Keratinocyte (primary cell): ENCODE measurements around the gene JAZF1. TPM values are rescaled to one million over a fixed set of nuclear protein-coding genes. Genes with fewer than 3 reads are reported as not detected.

Experiments used
- DNase-seq: peaks from one replicate; pipeline ENCODE4 v3.0.0-alpha.2; 2011; ENCODE audit warnings: low read depth, missing footprints, low spot score
- FAIRE-seq: peaks from 2 replicates; lab custom pipeline; 2011; peaks lifted over from hg19 to GRCh38; lab: Jason Lieb, UNC
- H2AFZ ChIP-seq: 2 replicates; pipeline ENCODE4 v1.6.0; 2012; ENCODE audit warnings: low read length, control low read depth, inconsistent platforms; ENCODE audit not compliant: control insufficient read depth
- H3K27ac ChIP-seq: 2 replicates; pipeline ENCODE4 v1.5.1; 2011; ENCODE audit warnings: low read length; ENCODE audit not compliant: control insufficient read depth, insufficient read depth
- H3K27me3 ChIP-seq: 3 replicates; pipeline ENCODE4 v1.6.0; 2011; ENCODE audit warnings: low read length; ENCODE audit not compliant: control insufficient read depth, insufficient read depth; ENCODE audit errors: extremely low read depth
- H3K36me3 ChIP-seq, 2 experiments: 2 replicates in 1 of 2; 3 replicates in 1 of 2; pipeline ENCODE4 v1.5.1; 2011; ENCODE audit warnings: low read length in 2 of 2, mild to moderate bottlenecking in 1 of 2; ENCODE audit not compliant: control insufficient read depth in 2 of 2, insufficient read depth in 2 of 2; ENCODE audit errors: extremely low read depth in 1 of 2
- H3K4me1 ChIP-seq: 3 replicates; pipeline ENCODE4 v1.5.1; 2011; ENCODE audit warnings: low read length; ENCODE audit not compliant: control insufficient read depth, insufficient read depth; ENCODE audit errors: extremely low read depth
- H3K4me2 ChIP-seq: 3 replicates; pipeline ENCODE4 v1.6.0; 2011; ENCODE audit warnings: low read depth, low read length; ENCODE audit not compliant: control insufficient read depth, insufficient read depth; ENCODE audit errors: extremely low read depth
- H3K4me3 ChIP-seq, 3 experiments: fragments of 200-600 bp in 1 of 3; sonication (generic) in 1 of 3; 2 replicates in 2 of 3; 3 replicates in 1 of 3; pipeline ENCODE4 v1.5.1; 2011 to 2016; ENCODE audit warnings: low read length in 3 of 3, mild to moderate bottlenecking in 3 of 3, control low read depth in 2 of 3, inconsistent platforms in 1 of 3, low read depth in 1 of 3, mixed read lengths in 1 of 3, mixed run types in 1 of 3, moderate library complexity in 1 of 3; ENCODE audit not compliant: control insufficient read depth in 2 of 3, insufficient read depth in 2 of 3; ENCODE audit errors: extremely low read depth in 1 of 3
- H3K79me2 ChIP-seq: 2 replicates; pipeline ENCODE4 v1.6.0; 2012; ENCODE audit warnings: low read length; ENCODE audit not compliant: control insufficient read depth, insufficient read depth
- H3K9ac ChIP-seq: 3 replicates; pipeline ENCODE4 v1.6.0; 2011; ENCODE audit warnings: low read length; ENCODE audit not compliant: control insufficient read depth, insufficient read depth; ENCODE audit errors: extremely low read depth
- H3K9me1 ChIP-seq: 3 replicates; pipeline ENCODE4 v1.6.0; 2011; ENCODE audit warnings: low read length; ENCODE audit not compliant: control insufficient read depth, insufficient read depth; ENCODE audit errors: extremely low read depth
- H3K9me3 ChIP-seq: 2 replicates; pipeline ENCODE4 v1.5.1; 2012; ENCODE audit warnings: low read depth, low read length; ENCODE audit not compliant: control insufficient read depth
- H4K20me1 ChIP-seq: 3 replicates; pipeline ENCODE4 v1.6.0; 2011; ENCODE audit warnings: low read length; ENCODE audit not compliant: control insufficient read depth, insufficient read depth; ENCODE audit errors: extremely low read depth
- EZH2 ChIP-seq: IDR thresholded peaks from one replicate; pipeline ENCODE4 v1.6.1; 2012; ENCODE audit warnings: inconsistent platforms, mild to moderate bottlenecking, low read length, moderate library complexity
- dilution Hi-C: fragments of 300-500 bp; cut with MboI; formaldehyde crosslinking; loops from one replicate; pipeline ENCODE4 v1.7.0; 2020; ENCODE audit warnings: low sequenced_read_pairs; ENCODE audit not compliant: extremely low pct_ligation_motif_present
- polyA plus RNA-seq, 5 experiments: library from polyadenylated mRNA; depleted of rRNA in 3 of 5; stranded (reverse) in 3 of 5; stranded (forward) in 1 of 5; unstranded in 1 of 5; fragments of >200 nt; gene quantifications; 1 replicate in 1 of 5; 2 replicates in 3 of 5; 3 replicates in 1 of 5; pipeline versions ENCODE4 v1.2.1 to v1.2.3, GENCODE V29; 2011 to 2012; ENCODE audit warnings: missing spikeins in 2 of 5, low read depth in 1 of 5, low replicate concordance in 1 of 5
- TF ChIP-seq, protein P1 (sequence below), 3 experiments: IDR thresholded peaks in 1 of 3; conservative IDR thresholded peaks in 1 of 3; optimal IDR thresholded peaks in 1 of 3; 2 replicates in 2 of 3; 3 replicates in 1 of 3; pipeline versions ENCODE3 to v1.5.1; 2011; ENCODE audit warnings: low read length in 3 of 3, mild to moderate bottlenecking in 3 of 3, moderate library complexity in 2 of 3, control low read depth in 1 of 3, inconsistent platforms in 1 of 3; ENCODE audit not compliant: insufficient read depth in 2 of 3; ENCODE audit errors: extremely low read depth in 1 of 3

The JAZF1 gene
- polyA plus RNA-seq, 1 donor (not counting 4 experiments of a cell fraction or from before 2014, with no cell fraction given), result 2.5 TPM

- no peak overlapping the region for H3K9ac ChIP-seq
- no peaks in the 10 kb centered on the region for H3K9me3 ChIP-seq
- no peaks in the 10 kb centered on the region for H3K36me3 ChIP-seq
- DNase-seq (no peak), FAIRE-seq (no peak)
- H3K4me2 ChIP-seq, result no peak overlapping the region
- dilution Hi-C loops, result no loop called here
- H3K4me3 ChIP-seq, result no peak overlapping the region
- peaks cover under 1% of the 10 kb centered on the region for H3K4me1 ChIP-seq
- TF ChIP-seq, protein P1, sequence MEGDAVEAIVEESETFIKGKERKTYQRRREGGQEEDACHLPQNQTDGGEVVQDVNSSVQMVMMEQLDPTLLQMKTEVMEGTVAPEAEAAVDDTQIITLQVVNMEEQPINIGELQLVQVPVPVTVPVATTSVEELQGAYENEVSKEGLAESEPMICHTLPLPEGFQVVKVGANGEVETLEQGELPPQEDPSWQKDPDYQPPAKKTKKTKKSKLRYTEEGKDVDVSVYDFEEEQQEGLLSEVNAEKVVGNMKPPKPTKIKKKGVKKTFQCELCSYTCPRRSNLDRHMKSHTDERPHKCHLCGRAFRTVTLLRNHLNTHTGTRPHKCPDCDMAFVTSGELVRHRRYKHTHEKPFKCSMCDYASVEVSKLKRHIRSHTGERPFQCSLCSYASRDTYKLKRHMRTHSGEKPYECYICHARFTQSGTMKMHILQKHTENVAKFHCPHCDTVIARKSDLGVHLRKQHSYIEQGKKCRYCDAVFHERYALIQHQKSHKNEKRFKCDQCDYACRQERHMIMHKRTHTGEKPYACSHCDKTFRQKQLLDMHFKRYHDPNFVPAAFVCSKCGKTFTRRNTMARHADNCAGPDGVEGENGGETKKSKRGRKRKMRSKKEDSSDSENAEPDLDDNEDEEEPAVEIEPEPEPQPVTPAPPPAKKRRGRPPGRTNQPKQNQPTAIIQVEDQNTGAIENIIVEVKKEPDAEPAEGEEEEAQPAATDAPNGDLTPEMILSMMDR (optimal IDR thresholded peaks at IDR 0.05 in 1 of 3, IDR thresholded peaks at IDR 0.05 in 1 of 3, conservative IDR thresholded peaks at IDR 0.05 in 1 of 3; ENCODE audit: extremely low read depth in 1 of 3, insufficient read depth in 2 of 3, low read length in 3 of 3), result no peak
- no peak for TF ChIP-seq EZH2
- H4K20me1 ChIP-seq, result no peaks in the 10 kb centered on the region
- peaks cover 7% of the 10 kb centered on the region for H3K79me2 ChIP-seq
- no peaks in the 10 kb centered on the region for H3K9me1 ChIP-seq
- no peak overlapping the region for H2AFZ ChIP-seq
- no peaks in the 10 kb centered on the region for H3K27me3 ChIP-seq
- no peak overlapping the region for H3K27ac ChIP-seq
These were observed 7.1 kb downstream of the JAZF1 start for GRCh38 chr7:28173531-28173930.

GRCh38 chr7:28172958-28173357, 7.6 kb downstream of the JAZF1 start:
- TF ChIP-seq, protein P1 (optimal IDR thresholded peaks at IDR 0.05 in 1 of 3, IDR thresholded peaks at IDR 0.05 in 1 of 3, conservative IDR thresholded peaks at IDR 0.05 in 1 of 3; ENCODE audit: extremely low read depth in 1 of 3, insufficient read depth in 2 of 3, low read length in 3 of 3), result no peak
- no peak for TF ChIP-seq EZH2
- dilution Hi-C loops, result no loop called here
- H3K9ac ChIP-seq, result no peak overlapping the region
- no peak overlapping the region for H3K4me2 ChIP-seq
- H3K36me3 ChIP-seq, result no peaks in the 10 kb centered on the region
- no peak for FAIRE-seq
- H3K9me3 ChIP-seq, result no peaks in the 10 kb centered on the region
- H2AFZ ChIP-seq, result no peak overlapping the region
- no peaks in the 10 kb centered on the region for H3K27me3 ChIP-seq
- H3K79me2 ChIP-seq, result peaks cover 7% of the 10 kb centered on the region
- no peaks in the 10 kb centered on the region for H4K20me1 ChIP-seq
- H3K4me3 ChIP-seq, result no peak overlapping the region
- no peaks in the 10 kb centered on the region for H3K9me1 ChIP-seq
- H3K4me1 ChIP-seq, result no peaks in the 10 kb centered on the region
- no peak for DNase-seq
- H3K27ac ChIP-seq, result no peak overlapping the region
